Retinal pigment epithelial cell (primary cell): Measurements from ENCODE around the gene CCM2.
"Not testable (repeated sequence)": the region's sequence is repeated elsewhere in the genome, so short reads cannot be mapped to it uniquely, and the experiment has no call there.

Experiments used
- DNase-seq: peaks from one replicate; pipeline ENCODE4 v3.0.0-alpha.2; 2010; ENCODE audit warnings: low read depth
- H3K4me3 ChIP-seq: 2 replicates; pipeline ENCODE4 v1.5.1; 2011; ENCODE audit warnings: mild to moderate bottlenecking, low read length, control low read depth, moderate library complexity
- TF ChIP-seq, protein P1 (sequence below): conservative IDR thresholded peaks from 2 replicates; pipeline ENCODE4 v1.5.1; 2011; ENCODE audit warnings: low read depth, low read length, control low read depth, inconsistent platforms

The CCM2 gene

GRCh38 chr7:45024126-45024744, 24.2 kb downstream of the CCM2 start:
- TF ChIP-seq, protein P1, sequence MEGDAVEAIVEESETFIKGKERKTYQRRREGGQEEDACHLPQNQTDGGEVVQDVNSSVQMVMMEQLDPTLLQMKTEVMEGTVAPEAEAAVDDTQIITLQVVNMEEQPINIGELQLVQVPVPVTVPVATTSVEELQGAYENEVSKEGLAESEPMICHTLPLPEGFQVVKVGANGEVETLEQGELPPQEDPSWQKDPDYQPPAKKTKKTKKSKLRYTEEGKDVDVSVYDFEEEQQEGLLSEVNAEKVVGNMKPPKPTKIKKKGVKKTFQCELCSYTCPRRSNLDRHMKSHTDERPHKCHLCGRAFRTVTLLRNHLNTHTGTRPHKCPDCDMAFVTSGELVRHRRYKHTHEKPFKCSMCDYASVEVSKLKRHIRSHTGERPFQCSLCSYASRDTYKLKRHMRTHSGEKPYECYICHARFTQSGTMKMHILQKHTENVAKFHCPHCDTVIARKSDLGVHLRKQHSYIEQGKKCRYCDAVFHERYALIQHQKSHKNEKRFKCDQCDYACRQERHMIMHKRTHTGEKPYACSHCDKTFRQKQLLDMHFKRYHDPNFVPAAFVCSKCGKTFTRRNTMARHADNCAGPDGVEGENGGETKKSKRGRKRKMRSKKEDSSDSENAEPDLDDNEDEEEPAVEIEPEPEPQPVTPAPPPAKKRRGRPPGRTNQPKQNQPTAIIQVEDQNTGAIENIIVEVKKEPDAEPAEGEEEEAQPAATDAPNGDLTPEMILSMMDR, result no peak
- no peak for DNase-seq

DNA sequence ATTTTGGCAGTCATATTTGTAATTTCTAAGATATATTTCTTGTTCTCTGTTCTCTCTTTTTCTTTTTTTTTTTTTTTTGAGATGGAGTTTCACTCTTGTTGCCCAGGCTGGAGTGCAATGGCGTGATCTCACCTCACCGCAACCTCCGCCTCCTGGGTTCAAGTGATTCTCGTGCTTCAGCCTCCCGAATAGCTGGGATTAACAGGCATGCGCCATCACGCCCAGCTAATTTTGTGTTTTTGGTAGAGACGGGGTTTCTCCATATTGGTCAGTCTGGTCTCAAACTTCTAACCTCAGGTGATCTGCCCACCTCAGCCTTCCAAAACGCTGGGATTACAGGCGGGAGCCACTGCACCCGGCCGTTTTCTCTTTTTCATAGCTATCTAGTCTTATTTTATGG, 25.5 kb downstream of the CCM2 start:
- H3K4me3 ChIP-seq, DNase-seq: not testable (repeated sequence)

More at GRCh38 chr7:45024126-45024744, 24.2 kb downstream of the CCM2 start:
- no peak overlapping the region for H3K4me3 ChIP-seq

GRCh38 chr7:45026013-45026412, 26.0 kb downstream of the CCM2 start:
- TF ChIP-seq, protein P1, result no peak
- DNase-seq, result no peak
- H3K4me3 ChIP-seq, result no peak overlapping the region

GRCh38 chr7:45026984-45027773, 27.2 kb downstream of the CCM2 start:
- DNase-seq, result no peak
- no peak overlapping the region for H3K4me3 ChIP-seq
- TF ChIP-seq, protein P1, result no peak

GRCh38 chr7:45027774-45028114, 27.7 kb downstream of the CCM2 start:
- H3K4me3 ChIP-seq, result no peak overlapping the region
- TF ChIP-seq, protein P1, result no peak
- DNase-seq, result no peak

GRCh38 chr7:45028138-45028919, 28.3 kb downstream of the CCM2 start:
- DNase-seq, result no peak
- H3K4me3 ChIP-seq, result no peak overlapping the region
- TF ChIP-seq, protein P1, result no peak

DNA sequence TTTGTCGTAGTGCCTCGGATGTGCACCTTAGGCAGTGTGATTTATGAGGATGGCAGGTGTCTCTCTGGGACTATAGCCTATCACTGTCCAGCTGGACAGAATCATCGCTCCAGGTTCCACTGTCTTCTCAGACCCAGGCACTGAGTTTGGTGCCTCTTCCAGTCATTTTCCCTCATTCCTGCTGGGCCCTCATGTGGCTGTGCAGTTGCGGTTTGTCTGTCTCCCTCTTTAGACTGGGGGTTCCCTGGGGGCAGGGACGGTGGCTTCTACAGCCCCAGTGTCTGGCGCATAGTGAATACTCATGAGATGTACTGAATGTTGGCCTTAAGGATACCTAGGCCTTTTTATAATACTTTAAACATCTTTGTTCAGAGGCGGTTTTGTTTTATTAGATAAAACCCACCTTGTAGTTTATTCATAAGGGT, 28.9 kb downstream of the CCM2 start:
- TF ChIP-seq, protein P1, result no peak
- H3K4me3 ChIP-seq, result no peak overlapping the region
- no peak for DNase-seq
